ENCODE measurements around the gene ZNF256.

DNA sequence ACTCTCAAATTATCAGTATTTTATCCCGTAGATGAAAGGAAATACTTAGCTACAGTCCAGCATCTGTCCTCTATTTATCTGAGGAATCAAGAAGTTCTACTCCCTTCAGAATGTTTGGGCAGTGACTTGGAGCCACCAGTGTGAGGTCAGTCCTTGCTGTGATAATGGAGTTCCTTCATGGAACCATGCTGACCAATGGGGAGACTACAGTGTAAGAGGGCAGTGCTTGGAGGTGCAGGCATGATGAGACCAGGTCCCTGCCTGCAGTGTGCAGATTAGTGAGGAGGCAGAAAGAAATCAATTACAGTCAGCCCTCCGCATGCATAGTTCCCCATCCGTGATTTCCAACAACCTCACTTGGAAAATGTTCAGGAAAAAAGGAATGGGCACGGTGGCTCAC, 26.9 kb upstream of the ZNF256 start, which contains the start of gene C19orf18:
- TF ChIP-seq CTCF (IDR thresholded peaks at IDR 0.05) (no peak), POLR2A (IDR thresholded peaks at IDR 0.05) (no peak), POLR2AphosphoS5 (IDR thresholded peaks at IDR 0.05; ENCODE audit: insufficient read depth in 1 of 2, low read depth in 1 of 2) (no peak)
